ENCODE data around the gene PTX4.
"Not testable (repeated sequence)": the region's sequence is repeated elsewhere in the genome, so short reads cannot be mapped to it uniquely, and the experiment has no call there.

PTX4 gene

DNA sequence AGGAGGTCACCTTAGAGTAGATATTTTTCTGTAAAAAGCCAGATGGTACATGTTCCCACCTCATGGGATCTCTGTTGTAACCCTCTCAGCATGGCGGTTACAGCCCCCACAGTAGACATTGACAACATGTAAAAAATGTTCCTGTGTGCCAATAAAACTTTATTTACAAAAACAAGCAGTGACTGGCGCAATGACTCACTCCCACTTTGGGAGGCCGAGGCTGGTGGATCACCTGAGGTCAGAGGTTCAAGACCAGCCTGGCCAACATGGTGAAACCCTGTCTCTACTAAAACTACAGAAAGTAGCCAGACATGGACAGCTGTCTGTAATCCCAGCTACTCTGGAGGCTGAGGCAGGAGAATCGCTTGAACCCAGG is 49.1 kb downstream of the PTX4 start:
- DNase-seq: not testable (repeated sequence)

DNA sequence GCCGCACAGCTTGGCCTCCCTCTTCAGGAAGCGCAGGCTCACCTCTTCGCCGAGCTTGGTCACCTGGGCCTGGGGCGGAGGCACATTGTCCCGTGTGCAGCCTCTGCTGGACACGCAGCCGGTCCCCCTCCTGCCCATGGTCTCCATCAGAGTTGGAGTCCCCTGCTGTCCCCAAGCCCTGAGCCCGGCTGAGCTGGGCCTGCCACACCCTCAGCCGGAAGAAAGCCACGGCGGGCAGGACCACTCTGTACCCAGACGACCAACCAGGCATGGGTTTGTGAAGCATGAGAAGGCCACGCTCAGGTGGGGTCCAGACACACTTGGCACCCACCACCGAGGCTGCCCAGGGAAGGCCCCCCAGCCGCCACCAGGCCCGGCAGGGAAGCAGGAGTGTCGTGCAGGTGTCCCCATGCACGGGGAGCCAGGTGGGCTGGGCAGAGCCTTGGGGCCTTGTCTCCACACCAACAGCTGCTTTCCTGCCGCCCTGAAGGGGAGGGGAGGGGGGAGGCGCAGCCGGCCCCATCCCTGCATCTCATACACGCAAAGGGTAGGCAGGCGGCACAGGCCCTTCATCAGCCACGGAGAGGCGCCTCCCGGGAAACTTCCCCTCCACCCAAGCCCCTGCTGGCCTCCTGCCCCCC is 49.6 kb downstream of the PTX4 start:
- DNase-seq: no peak

DNA sequence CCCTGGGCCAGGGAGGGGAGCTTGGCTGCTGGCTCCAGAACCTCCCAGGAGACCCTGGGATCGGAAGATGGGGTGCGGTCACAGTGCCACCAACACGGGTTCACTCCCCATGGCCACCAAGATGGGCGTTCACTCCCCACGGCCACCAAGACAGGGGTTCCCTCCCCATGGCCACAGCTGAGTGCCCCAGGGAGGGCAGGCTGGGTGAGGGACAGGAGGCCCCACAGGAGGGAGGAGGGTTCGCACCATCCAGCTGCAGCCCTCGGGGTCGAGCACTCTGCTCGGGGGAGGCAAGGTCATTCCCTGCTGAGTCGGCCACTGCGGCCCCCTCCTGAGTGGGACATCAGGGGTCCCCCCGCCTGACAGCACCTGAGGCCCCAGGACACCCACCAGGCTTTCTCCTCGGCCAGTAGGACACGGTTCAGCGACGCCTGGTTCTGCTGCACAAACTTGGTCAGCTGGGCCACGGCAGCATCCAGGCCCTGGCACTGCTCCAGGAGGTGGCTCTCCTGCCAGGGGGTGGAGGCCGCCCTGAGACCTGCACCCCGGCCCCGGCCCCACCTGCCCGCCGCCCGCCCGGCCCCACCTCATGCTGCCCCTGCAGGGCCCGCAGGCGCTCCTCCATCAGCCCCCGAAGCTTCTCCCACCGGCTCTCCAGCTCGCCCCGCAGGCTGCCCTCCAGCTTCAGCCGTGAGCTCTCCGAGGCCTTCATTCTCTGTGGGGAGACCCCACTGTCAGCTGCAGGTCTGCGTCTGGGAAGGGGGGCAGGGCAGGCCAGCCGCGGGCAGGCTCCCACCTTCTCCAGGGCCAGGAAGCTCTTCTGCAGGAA is 50.3 kb downstream of the PTX4 start:
- no peak for DNase-seq

DNA sequence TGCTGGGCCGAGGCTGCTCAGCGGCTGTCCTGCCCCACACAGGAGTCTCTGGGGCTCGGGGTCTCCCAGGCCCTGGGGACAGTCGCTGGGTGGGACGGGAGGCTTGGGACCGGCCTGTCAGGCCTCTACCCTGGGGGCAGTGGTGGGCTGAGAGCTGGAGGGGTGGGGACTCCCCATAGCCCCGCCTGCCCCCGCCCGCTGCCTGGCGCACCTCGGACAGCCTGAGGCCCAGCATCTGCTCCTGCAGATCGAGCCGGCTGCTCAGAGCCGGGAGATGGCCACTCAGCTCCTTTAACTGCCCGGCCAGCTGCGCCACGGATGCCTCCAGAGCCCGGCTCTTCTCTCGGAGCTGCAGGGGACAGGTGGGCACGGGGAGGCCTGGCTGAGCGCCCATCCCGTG is 51.1 kb downstream of the PTX4 start:
- no peak for DNase-seq

DNA sequence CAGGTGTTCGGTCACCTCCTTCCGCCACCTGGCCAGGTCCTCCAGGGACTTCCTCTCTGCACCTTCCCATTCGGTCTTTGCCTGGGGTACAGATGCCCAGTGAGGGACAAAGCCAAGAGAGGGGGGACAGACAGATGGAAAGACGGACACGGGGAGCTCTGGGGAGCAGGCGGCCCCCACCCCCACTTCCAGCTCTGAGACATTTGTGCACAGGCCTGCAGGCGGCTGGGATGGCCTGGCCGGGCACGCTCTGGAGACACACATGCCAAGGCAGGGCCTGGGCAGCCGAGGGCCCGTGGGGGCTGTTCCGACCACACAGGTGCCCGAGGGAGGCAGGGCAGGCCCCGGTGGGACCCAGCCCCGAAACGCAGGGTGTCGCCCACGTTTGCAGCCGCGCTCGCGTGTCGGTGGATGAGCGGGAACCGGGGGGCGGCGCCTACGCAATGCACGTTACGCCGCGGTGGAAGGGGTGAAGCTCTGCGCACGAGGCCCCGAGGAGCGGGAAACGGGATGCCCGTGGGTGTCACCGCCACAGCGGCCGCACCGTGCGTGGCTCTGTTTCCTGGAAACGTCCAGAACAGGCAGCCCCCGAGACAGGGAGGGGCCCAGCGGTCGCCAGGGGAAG is 51.9 kb downstream of the PTX4 start:
- no peak for DNase-seq

DNA sequence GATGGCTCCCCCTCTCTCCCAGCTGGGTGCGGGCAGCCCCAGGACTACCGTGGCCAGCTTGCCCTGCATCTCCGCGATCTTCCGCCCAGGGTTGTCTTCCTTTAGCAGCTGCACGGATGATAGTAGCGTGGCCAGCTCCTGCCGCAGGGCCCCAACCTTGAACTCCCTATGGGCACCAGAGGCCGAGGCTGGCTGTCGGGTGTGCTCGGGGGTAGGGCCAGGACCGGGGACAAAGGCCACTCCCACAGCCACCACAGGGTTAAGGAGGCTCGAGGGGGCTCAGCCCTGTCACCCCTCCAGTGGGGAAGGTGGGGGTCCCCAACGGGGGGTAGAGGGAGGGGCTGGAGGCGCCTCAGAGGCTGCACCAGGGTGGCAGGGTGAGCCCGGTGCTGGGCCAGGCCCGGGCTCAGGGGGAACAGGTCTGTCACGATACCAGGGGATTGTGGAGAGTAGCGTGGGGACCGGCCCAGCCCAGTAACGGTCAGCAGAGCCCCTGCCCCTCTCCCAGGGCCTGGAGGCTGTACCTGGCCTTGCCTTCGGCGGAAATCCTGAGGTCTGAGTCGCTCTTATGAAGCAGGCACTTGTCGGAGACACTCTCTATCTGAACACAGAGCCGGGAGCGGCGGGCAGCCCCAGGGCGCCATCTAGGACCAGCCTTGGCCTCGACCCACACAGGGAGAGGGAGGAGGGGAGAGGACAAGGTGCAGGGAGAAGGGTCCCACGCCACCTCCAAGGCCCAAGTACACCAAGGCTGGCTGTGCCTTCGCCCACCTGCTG is 52.6 kb downstream of the PTX4 start:
- DNase-seq: no peak
